Adrenal gland (tissue), 12 donors: ENCODE results near the gene TTLL11. TPM values are rescaled to one million over a fixed set of nuclear protein-coding genes. Genes with fewer than 3 reads are reported as not detected.

ENCODE experiments used
- DNase-seq, 7 donors: peaks; one replicate each; pipeline ENCODE4 v3.0.0-alpha.2; 2019 to 2020
- H3K27ac ChIP-seq, 5 donors: fragments of 200-600 bp; sonication (generic) in 4 of 5; 1 replicate in 3 of 5; 2 replicates in 2 of 5; pipeline versions ENCODE4 v1.5.1 to v1.8.0; 2016 to 2020; ENCODE audit warnings: mild to moderate bottlenecking in 1 of 5
- H3K27me3 ChIP-seq: fragments of 200-600 bp; 2 replicates; pipeline ENCODE4 v1.8.0; 2021
- H3K36me3 ChIP-seq, 2 donors: fragments of 200-600 bp; replicated peaks in 1 of 2; 1 replicate in 1 of 2; 2 replicates in 1 of 2; pipeline versions ENCODE4 v1.5.1 to v1.8.0; 2018 to 2022
- H3K4me1 ChIP-seq, 2 donors: fragments of 200-600 bp; replicated peaks in 1 of 2; 1 replicate in 1 of 2; 2 replicates in 1 of 2; pipeline versions ENCODE4 v1.5.1 to v1.8.0; 2018 to 2021
- H3K4me3 ChIP-seq, 4 donors: fragments of 200-600 bp; sonication (generic) in 3 of 4; one replicate each; pipeline ENCODE4 v1.5.1; 2016 to 2018
- H3K9me3 ChIP-seq, 3 donors: fragments of 200-600 bp; sonication (generic) in 1 of 3; replicated peaks in 1 of 3; 1 replicate in 2 of 3; 2 replicates in 1 of 3; pipeline versions ENCODE4 v1.5.1 to v1.8.0; 2016 to 2021
- CTCF ChIP-seq, 6 experiments: fragments of 450-650 bp in 4 of 6; fragments of 200-600 bp in 2 of 6; sonication (generic) in 1 of 6; IDR thresholded peaks; 1 replicate in 5 of 6; 2 replicates in 1 of 6; pipeline versions ENCODE4 v1.5.1 to v1.8.0; 2016 to 2021; ENCODE audit warnings: antibody characterized with exemption in 6 of 6, mild to moderate bottlenecking in 2 of 6, moderate library complexity in 1 of 6
- POLR2A ChIP-seq, 2 donors: fragments of 450-650 bp; IDR thresholded peaks; one replicate each; pipeline ENCODE4 v1.6.1; 2017; ENCODE audit warnings: antibody characterized with exemption in 2 of 2, mild to moderate bottlenecking in 2 of 2, moderate library complexity in 1 of 2
- WGBS, 4 donors: extraction: QIAGEN DNeasy Blood & Tissue Kit in 2 of 4; methylation state at CpG; one replicate each; pipeline versions ENCODE4 v1.1.5 to v1.1.7; 2013 to 2017; 5-methylcytosine and 5-hydroxymethylcytosine counted together
- intact Hi-C, 2 donors: fragments of 100-400 bp; cut with DNase I; formaldehyde crosslinking; loops; one replicate each; pipeline versions ENCODE4 v1.14.1 to v1.15.0; 2022 to 2023
- polyA plus RNA-seq, 3 donors: library from polyadenylated mRNA; stranded (reverse); fragments of 200-250 nt in 2 of 3; fragments of 350-450 nt in 1 of 3; fragmentation: Illumina TruSeq in 1 of 3; extraction: RNeasy Lipid Tissue Mini Kit (QIAGEN cat#74804) in 1 of 3; gene quantifications; one replicate each; pipeline ENCODE4 v1.2.3, GENCODE V29; 2013 to 2014
- total RNA-seq, 9 donors: library from RNA; depleted of rRNA in 4 of 9; stranded (reverse); fragments of >200 nt in 4 of 9; fragments of 120-200 nt in 1 of 9; fragmentation: NEBNext Ultra II Directional in 1 of 9; extraction: Animal tissue kit (Norgen Biotek cat#: 25700) in 1 of 9; gene quantifications; one replicate each; pipeline versions ENCODE4 v1.1.0 to v1.2.4, GENCODE V29; 2013 to 2023
- donor health status: healthy with polysubstance abuse.
- donor health status: Bipolar disorder and iron deficiency.
- donor health status: DM: yes; HTN: yes; CAD: no.
- donor health status: DM: no; HTN: no; CAD: no.
- donor health status: DM: no; HTN: no; CAD: no.
- donor health status: DM: yes; HTN: yes; CAD: no.

Gene TTLL11
- total and polyA plus RNA-seq, 12 donors, result 4.8 to 30.9 (median 13.7) TPM

GRCh38 chr9:121783521-121784507 lies 309.3 kb downstream of the TTLL11 start:
- WGBS, 4 donors, result 84 to 91% (median 87%) methylated on average over 21 to 26 of the region's 26 CpGs
- intact Hi-C loops, result no loop called here
- H3K27ac ChIP-seq, result no peak overlapping the region
- peaks cover 5 to 8% of the 10 kb centered on the region in 2 donors for H3K4me1 ChIP-seq
- no peaks in the 10 kb centered on the region for H3K27me3 ChIP-seq
- no peak overlapping the region for H3K4me3 ChIP-seq
- no peak for TF ChIP-seq POLR2A (IDR thresholded peaks at IDR 0.05)
- TF ChIP-seq CTCF (IDR thresholded peaks at IDR 0.05), result no peak
- no peaks in the 10 kb centered on the region for H3K9me3 ChIP-seq
- H3K36me3 ChIP-seq, result peaks cover 0 to 40% of the 10 kb centered on the region in 2 donors
- peak in 2 of 7 donors; percentile 16 to 48 for DNase-seq

GRCh38 chr9:121783111-121783510 lies 310.0 kb downstream of the TTLL11 start:
- Histone ChIP-seq H3K4me3 (no peak overlapping the region), H3K27me3 (no peaks in the 10 kb centered on the region), H3K36me3 (peaks cover 0 to 40% of the 10 kb centered on the region in 2 donors), H3K9me3 (no peaks in the 10 kb centered on the region), H3K4me1 (peaks cover 9 to 15% of the 10 kb centered on the region in 2 donors), H3K27ac (no peak overlapping the region)
- WGBS, 4 donors, result 80 to 89% (median 86%) methylated on average over 1 to 2 of the region's 2 CpGs
- no peak for TF ChIP-seq POLR2A (IDR thresholded peaks at IDR 0.05)
- TF ChIP-seq CTCF (IDR thresholded peaks at IDR 0.05), result no peak
- intact Hi-C loops, result no loop called here
- peak in 1 of 7 donors; percentile 52 for DNase-seq

GRCh38 chr9:121782514-121783110 lies 310.5 kb downstream of the TTLL11 start:
- Histone ChIP-seq H3K27me3 (no peaks in the 10 kb centered on the region), H3K4me1 (peaks cover 9 to 16% of the 10 kb centered on the region in 2 donors), H3K9me3 (no peaks in the 10 kb centered on the region), H3K36me3 (peaks cover 0 to 40% of the 10 kb centered on the region in 2 donors), H3K4me3 (no peak overlapping the region), H3K27ac (no peak overlapping the region)
- intact Hi-C loops, result no loop called here
- DNase-seq, result peak in 1 of 7 donors; percentile 42
- no peak for TF ChIP-seq POLR2A (IDR thresholded peaks at IDR 0.05)
- TF ChIP-seq CTCF (IDR thresholded peaks at IDR 0.05), result no peak
- WGBS, 4 donors, result 92 to 93% (median 92%) methylated on average over 5 to 17 of the region's 17 CpGs
